ENCODE results near the gene MED22.

The MED22 gene

GRCh38 chr9:133344979-133345378, 3.0 kb downstream of the MED22 start:
- no peak overlapping the region for H4K8ac ChIP-seq (ENCODE audit: low read length)
- no peak overlapping the region for H3K9ac ChIP-seq (ENCODE audit: low read length)
- H2AFZ ChIP-seq (ENCODE audit: low read depth, low read length) = no peak overlapping the region
- H3K4me1 ChIP-seq (ENCODE audit: control insufficient read depth, insufficient read depth, low read depth, low read length) = peaks cover 22% of the 10 kb centered on the region
- no peak overlapping the region for H4K91ac ChIP-seq (ENCODE audit: low read length)
- no peaks in the 10 kb centered on the region for H3K27me3 ChIP-seq (ENCODE audit: control insufficient read depth in 1 of 2, insufficient read depth in 1 of 2, low read length in 2 of 2)
- no peak overlapping the region for H3K14ac ChIP-seq (ENCODE audit: low read length in 2 of 2)
- H3K4ac ChIP-seq (ENCODE audit: low read depth in 1 of 2, low read length in 2 of 2) = no peak overlapping the region
- no peak overlapping the region for H2BK15ac ChIP-seq (ENCODE audit: low read depth, poor library complexity, severe bottlenecking)
- H3K36me3 ChIP-seq (ENCODE audit: control insufficient read depth in 1 of 2, insufficient read depth in 2 of 2, low read depth in 1 of 2, low read length in 2 of 2) = peaks cover 74% of the 10 kb centered on the region in 2 experiments
- peaks cover 41% of the 10 kb centered on the region for H3K79me1 ChIP-seq (replicated peaks; ENCODE audit: low read length, poor library complexity, severe bottlenecking)
- H3K27ac ChIP-seq (ENCODE audit: low read length, poor library complexity, severe bottlenecking) = no peak overlapping the region
- H3K4me2 ChIP-seq (ENCODE audit: low read length, poor library complexity, severe bottlenecking) = no peak overlapping the region
- no peak overlapping the region for H3K4me3 ChIP-seq (ENCODE audit: insufficient read depth in 1 of 2, low read depth in 1 of 2, low read length in 2 of 2)
- H2BK5ac ChIP-seq (ENCODE audit: low read depth, low read length, poor library complexity, severe bottlenecking) = no peak overlapping the region
- H2AK5ac ChIP-seq (ENCODE audit: low read length, severe bottlenecking) = no peak overlapping the region
- 98% methylated on average over 12 of the region's 12 CpGs for WGBS
- H3K9me3 ChIP-seq (ENCODE audit: control insufficient read depth, low read length) = no peaks in the 10 kb centered on the region
- H2BK120ac ChIP-seq (ENCODE audit: low read depth, low read length) = no peak overlapping the region
- H3K18ac ChIP-seq (ENCODE audit: low read depth in 1 of 2, low read length in 2 of 2) = no peak overlapping the region
- no peak for DNase-seq
- no peak overlapping the region for H2BK12ac ChIP-seq (ENCODE audit: low read length in 2 of 2)
- no peak overlapping the region for H3K23ac ChIP-seq (ENCODE audit: low read length in 2 of 2)

- peaks cover 17% of the 10 kb centered on the region for H3K4me1 ChIP-seq (ENCODE audit: control insufficient read depth, insufficient read depth, low read depth, low read length)
- H3K14ac ChIP-seq (ENCODE audit: low read length in 2 of 2) = no peak overlapping the region
- H4K91ac ChIP-seq (ENCODE audit: low read length) = no peak overlapping the region
- no peak overlapping the region for H3K4me3 ChIP-seq (ENCODE audit: insufficient read depth in 1 of 2, low read depth in 1 of 2, low read length in 2 of 2)
- 99% methylated on average over 18 of the region's 19 CpGs for WGBS
- H3K79me1 ChIP-seq (replicated peaks; ENCODE audit: low read length, poor library complexity, severe bottlenecking) = peaks cover 41% of the 10 kb centered on the region
- no peak overlapping the region for H3K4me2 ChIP-seq (ENCODE audit: low read length, poor library complexity, severe bottlenecking)
- no peak overlapping the region for H3K9ac ChIP-seq (ENCODE audit: low read length)
- no peak overlapping the region for H2BK15ac ChIP-seq (ENCODE audit: low read depth, poor library complexity, severe bottlenecking)
- H2BK12ac ChIP-seq (ENCODE audit: low read length in 2 of 2) = no peak overlapping the region
- H4K8ac ChIP-seq (ENCODE audit: low read length) = no peak overlapping the region
- no peak overlapping the region for H3K23ac ChIP-seq (ENCODE audit: low read length in 2 of 2)
- no peak overlapping the region for H2BK5ac ChIP-seq (ENCODE audit: low read depth, low read length, poor library complexity, severe bottlenecking)
- no peak overlapping the region for H3K18ac ChIP-seq (ENCODE audit: low read depth in 1 of 2, low read length in 2 of 2)
- no peak overlapping the region for H2AK5ac ChIP-seq (ENCODE audit: low read length, severe bottlenecking)
- H3K27ac ChIP-seq (ENCODE audit: low read length, poor library complexity, severe bottlenecking) = no peak overlapping the region
- H3K27me3 ChIP-seq (ENCODE audit: control insufficient read depth in 1 of 2, insufficient read depth in 1 of 2, low read length in 2 of 2) = no peaks in the 10 kb centered on the region
- DNase-seq = no peak
- H2BK120ac ChIP-seq (ENCODE audit: low read depth, low read length) = no peak overlapping the region
- peaks cover 71 to 74% of the 10 kb centered on the region in 2 experiments for H3K36me3 ChIP-seq (ENCODE audit: control insufficient read depth in 1 of 2, insufficient read depth in 2 of 2, low read depth in 1 of 2, low read length in 2 of 2)
- no peak overlapping the region for H3K4ac ChIP-seq (ENCODE audit: low read depth in 1 of 2, low read length in 2 of 2)
- no peak overlapping the region for H2AFZ ChIP-seq (ENCODE audit: low read depth, low read length)
- H3K9me3 ChIP-seq (ENCODE audit: control insufficient read depth, low read length) = no peaks in the 10 kb centered on the region
These were observed 3.9 kb downstream of the MED22 start for GRCh38 chr9:133344071-133344470.

- no peak for DNase-seq
- Histone ChIP-seq H3K18ac (ENCODE audit: low read depth in 1 of 2, low read length in 2 of 2) (no peak overlapping the region), H3K27me3 (ENCODE audit: control insufficient read depth in 1 of 2, insufficient read depth in 1 of 2, low read length in 2 of 2) (no peaks in the 10 kb centered on the region), H4K91ac (ENCODE audit: low read length) (no peak overlapping the region), H2BK15ac (ENCODE audit: low read depth, poor library complexity, severe bottlenecking) (no peak overlapping the region), H3K27ac (ENCODE audit: low read length, poor library complexity, severe bottlenecking) (no peak overlapping the region), H3K36me3 (ENCODE audit: control insufficient read depth in 1 of 2, insufficient read depth in 2 of 2, low read depth in 1 of 2, low read length in 2 of 2) (peaks cover 71 to 82% of the 10 kb centered on the region in 2 experiments), H3K23ac (ENCODE audit: low read length in 2 of 2) (no peak overlapping the region), H2BK12ac (ENCODE audit: low read length in 2 of 2) (no peak overlapping the region), H3K9ac (ENCODE audit: low read length) (no peak overlapping the region), H3K4ac (ENCODE audit: low read depth in 1 of 2, low read length in 2 of 2) (no peak overlapping the region), H3K4me2 (ENCODE audit: low read length, poor library complexity, severe bottlenecking) (no peak overlapping the region), H2AK5ac (ENCODE audit: low read length, severe bottlenecking) (no peak overlapping the region), H3K79me1 (replicated peaks; ENCODE audit: low read length, poor library complexity, severe bottlenecking) (peaks cover 41% of the 10 kb centered on the region), H4K8ac (ENCODE audit: low read length) (no peak overlapping the region), H2AFZ (ENCODE audit: low read depth, low read length) (no peak overlapping the region), H2BK120ac (ENCODE audit: low read depth, low read length) (no peak overlapping the region), H3K4me1 (ENCODE audit: control insufficient read depth, insufficient read depth, low read depth, low read length) (peaks cover 16% of the 10 kb centered on the region), H2BK5ac (ENCODE audit: low read depth, low read length, poor library complexity, severe bottlenecking) (no peak overlapping the region), H3K9me3 (ENCODE audit: control insufficient read depth, low read length) (no peaks in the 10 kb centered on the region), H3K4me3 (ENCODE audit: insufficient read depth in 1 of 2, low read depth in 1 of 2, low read length in 2 of 2) (no peak overlapping the region), H3K14ac (ENCODE audit: low read length in 2 of 2) (no peak overlapping the region)
- WGBS = 85% methylated on average over 11 of the region's 11 CpGs
These were observed 5.4 kb downstream of the MED22 start for GRCh38 chr9:133342570-133342969.

GRCh38 chr9:133342069-133342406, 5.9 kb downstream of the MED22 start:
- no peak for DNase-seq
- WGBS = 77% methylated on average over 12 of the region's 12 CpGs
- H3K4me3 ChIP-seq (ENCODE audit: insufficient read depth in 1 of 2, low read depth in 1 of 2, low read length in 2 of 2) = no peak overlapping the region

More at GRCh38 chr9:133342069-133342406, 5.9 kb downstream of the MED22 start:
- Histone ChIP-seq H3K9me3 (ENCODE audit: control insufficient read depth, low read length) (no peaks in the 10 kb centered on the region), H3K9ac (ENCODE audit: low read length) (no peak overlapping the region), H3K18ac (ENCODE audit: low read depth in 1 of 2, low read length in 2 of 2) (no peak overlapping the region), H2BK5ac (ENCODE audit: low read depth, low read length, poor library complexity, severe bottlenecking) (no peak overlapping the region), H3K27me3 (ENCODE audit: control insufficient read depth in 1 of 2, insufficient read depth in 1 of 2, low read length in 2 of 2) (no peaks in the 10 kb centered on the region), H3K4ac (ENCODE audit: low read depth in 1 of 2, low read length in 2 of 2) (no peak overlapping the region), H2BK12ac (ENCODE audit: low read length in 2 of 2) (no peak overlapping the region), H3K27ac (ENCODE audit: low read length, poor library complexity, severe bottlenecking) (no peak overlapping the region), H3K79me1 (replicated peaks; ENCODE audit: low read length, poor library complexity, severe bottlenecking) (peaks cover 41% of the 10 kb centered on the region), H2BK15ac (ENCODE audit: low read depth, poor library complexity, severe bottlenecking) (no peak overlapping the region), H3K4me1 (ENCODE audit: control insufficient read depth, insufficient read depth, low read depth, low read length) (peaks cover 16% of the 10 kb centered on the region), H2AK5ac (ENCODE audit: low read length, severe bottlenecking) (no peak overlapping the region), H3K36me3 (ENCODE audit: control insufficient read depth in 1 of 2, insufficient read depth in 2 of 2, low read depth in 1 of 2, low read length in 2 of 2) (peaks cover 71 to 83% of the 10 kb centered on the region in 2 experiments), H2BK120ac (ENCODE audit: low read depth, low read length) (no peak overlapping the region), H3K23ac (ENCODE audit: low read length in 2 of 2) (no peak overlapping the region), H4K91ac (ENCODE audit: low read length) (no peak overlapping the region), H2AFZ (ENCODE audit: low read depth, low read length) (no peak overlapping the region), H4K8ac (ENCODE audit: low read length) (no peak overlapping the region), H3K4me2 (ENCODE audit: low read length, poor library complexity, severe bottlenecking) (no peak overlapping the region), H3K14ac (ENCODE audit: low read length in 2 of 2) (no peak overlapping the region)

Measured in mesenchymal stem cell (in vitro differentiated cells and primary cell).